Fibroblast of lung (primary cell): Measurements from ENCODE around the gene CD101. TPM values are rescaled to one million over a fixed set of nuclear protein-coding genes. Genes with fewer than 3 reads are reported as not detected.

Source experiments
- DNase-seq, 2 donors: peaks; one replicate each; pipeline versions ENCODE4 v3.0.0 to v3.0.0-alpha.2; 2010; ENCODE audit warnings: low read depth in 2 of 2
- H2AFZ ChIP-seq: 2 replicates; pipeline ENCODE4 v1.5.1; 2012; ENCODE audit warnings: low read length, control low read depth, inconsistent platforms
- H3K27ac ChIP-seq: 2 replicates; pipeline ENCODE4 v1.5.1; 2011; ENCODE audit warnings: low read length, control low read depth; ENCODE audit not compliant: insufficient read depth
- H3K27me3 ChIP-seq: 2 replicates; pipeline ENCODE4 v1.5.1; 2011; ENCODE audit warnings: mild to moderate bottlenecking, low read length; ENCODE audit not compliant: control insufficient read depth, insufficient read depth
- H3K36me3 ChIP-seq: 2 replicates; pipeline ENCODE4 v1.5.1; 2011; ENCODE audit warnings: low read length; ENCODE audit not compliant: control insufficient read depth, insufficient read depth
- H3K4me1 ChIP-seq: 2 replicates; pipeline ENCODE4 v1.5.1; 2011; ENCODE audit warnings: low read length; ENCODE audit not compliant: control insufficient read depth, insufficient read depth; ENCODE audit errors: extremely low read depth
- H3K4me2 ChIP-seq: 2 replicates; pipeline ENCODE4 v1.5.1; 2011; ENCODE audit warnings: low read length, control low read depth; ENCODE audit not compliant: insufficient read depth; ENCODE audit errors: extremely low read depth
- H3K4me3 ChIP-seq, 4 experiments: fragments of 200-600 bp in 1 of 4; sonication (generic) in 1 of 4; replicated peaks in 1 of 4; 2 replicates each; pipeline ENCODE4 v1.5.1; 2011 to 2016; ENCODE audit warnings: low read length in 4 of 4, low read depth in 3 of 4, mild to moderate bottlenecking in 3 of 4, control low read depth in 2 of 4, inconsistent platforms in 1 of 4, mixed read lengths in 1 of 4; ENCODE audit not compliant: insufficient read depth in 1 of 4; ENCODE audit errors: control extremely low read depth in 1 of 4
- H3K79me2 ChIP-seq: 2 replicates; pipeline ENCODE4 v1.5.1; 2012; ENCODE audit warnings: mild to moderate bottlenecking, low read length, inconsistent platforms; ENCODE audit not compliant: control insufficient read depth, insufficient read depth
- H3K9ac ChIP-seq: 2 replicates; pipeline ENCODE4 v1.5.1; 2011; ENCODE audit warnings: mild to moderate bottlenecking, low read length, control low read depth; ENCODE audit not compliant: insufficient read depth
- H3K9me3 ChIP-seq: 2 replicates; pipeline ENCODE4 v1.5.1; 2012; ENCODE audit warnings: low read depth, low read length; ENCODE audit not compliant: control insufficient read depth, insufficient read depth
- H4K20me1 ChIP-seq: 2 replicates; pipeline ENCODE4 v1.5.1; 2011; ENCODE audit warnings: low read length; ENCODE audit not compliant: control insufficient read depth, insufficient read depth; ENCODE audit errors: extremely low read depth
- CTCF ChIP-seq, 2 donors: IDR thresholded peaks in 1 of 2; conservative IDR thresholded peaks in 1 of 2; 1 replicate in 1 of 2; 2 replicates in 1 of 2; pipeline ENCODE4 v1.5.1; 2011 to 2012; ENCODE audit warnings: low read length in 2 of 2, control low read depth in 1 of 2, inconsistent platforms in 1 of 2, low read depth in 1 of 2, mild to moderate bottlenecking in 1 of 2
- EZH2 ChIP-seq: IDR thresholded peaks from 2 replicates; pipeline ENCODE4 v1.5.1; 2012; ENCODE audit warnings: low read length, control low read depth, mild to moderate bottlenecking; ENCODE audit errors: missing control alignments
- polyA plus RNA-seq, 2 donors: library from polyadenylated mRNA; depleted of rRNA in 1 of 2; stranded (reverse) in 1 of 2; unstranded in 1 of 2; fragments of >200 nt; gene quantifications; 2 replicates each; pipeline ENCODE4 v1.2.1, GENCODE V29; 2011 to 2012; ENCODE audit warnings: missing spikeins in 1 of 2
- total RNA-seq: library from RNA; depleted of rRNA; stranded (reverse); fragments of >200 nt; gene quantifications from 2 replicates; pipeline ENCODE4 v1.2.1, GENCODE V29; 2014

The CD101 gene
- total and polyA plus RNA-seq, 2 donors (not counting 1 experiment from before 2014, with no cell fraction given) = not detected

GRCh38 chr1:116990612-116991151, 10.9 kb upstream of the CD101 start:
- Histone ChIP-seq H3K27ac (peak overlapping the region; percentile 3), H3K4me2 (peak overlapping the region; percentile 40), H3K4me3 (no peak overlapping the region)

GRCh38 chr1:116991171-116991845, 10.3 kb upstream of the CD101 start:
- Histone ChIP-seq H3K79me2 (no peaks in the 10 kb centered on the region), H3K27ac (peak overlapping the region; percentile 3), H3K9me3 (no peaks in the 10 kb centered on the region), H3K36me3 (no peaks in the 10 kb centered on the region), H3K4me1 (peaks cover 2% of the 10 kb centered on the region), H3K9ac (no peak overlapping the region), H3K4me2 (no peak overlapping the region), H3K27me3 (no peaks in the 10 kb centered on the region), H2AFZ (no peak overlapping the region), H3K4me3 (no peak overlapping the region), H4K20me1 (no peaks in the 10 kb centered on the region)
- no peak for DNase-seq
- TF ChIP-seq EZH2 (no peak), CTCF (conservative IDR thresholded peaks at IDR 0.05 in 1 of 2, IDR thresholded peaks at IDR 0.05 in 1 of 2; ENCODE audit: low read depth in 1 of 2, low read length in 2 of 2) (no peak)

More at GRCh38 chr1:116990612-116991151, 10.9 kb upstream of the CD101 start:
- Histone ChIP-seq H3K4me1 (peaks cover 2% of the 10 kb centered on the region), H3K79me2 (no peaks in the 10 kb centered on the region), H3K9me3 (no peaks in the 10 kb centered on the region), H4K20me1 (no peaks in the 10 kb centered on the region), H3K36me3 (no peaks in the 10 kb centered on the region), H2AFZ (no peak overlapping the region), H3K9ac (no peak overlapping the region), H3K27me3 (no peaks in the 10 kb centered on the region)
- TF ChIP-seq CTCF (conservative IDR thresholded peaks at IDR 0.05 in 1 of 2, IDR thresholded peaks at IDR 0.05 in 1 of 2; ENCODE audit: low read depth in 1 of 2, low read length in 2 of 2) (no peak), EZH2 (no peak)
- DNase-seq = peak; percentile 76 to 98

GRCh38 chr1:116991918-116992317, 9.6 kb upstream of the CD101 start:
- Histone ChIP-seq H3K27ac (no peak overlapping the region), H3K9me3 (no peaks in the 10 kb centered on the region), H3K4me2 (no peak overlapping the region), H2AFZ (no peak overlapping the region), H3K27me3 (no peaks in the 10 kb centered on the region), H3K79me2 (no peaks in the 10 kb centered on the region), H3K9ac (no peak overlapping the region), H3K4me1 (peaks cover 2% of the 10 kb centered on the region), H3K4me3 (no peak overlapping the region), H4K20me1 (no peaks in the 10 kb centered on the region), H3K36me3 (no peaks in the 10 kb centered on the region)
- no peak for DNase-seq
- no peak for TF ChIP-seq CTCF (conservative IDR thresholded peaks at IDR 0.05 in 1 of 2, IDR thresholded peaks at IDR 0.05 in 1 of 2; ENCODE audit: low read depth in 1 of 2, low read length in 2 of 2)
- TF ChIP-seq EZH2 = no peak
